Measurements from ENCODE around the gene PRKAA1. TPM values are rescaled to one million over a fixed set of nuclear protein-coding genes. Genes with fewer than 3 reads are reported as not detected.
A peak's percentile ranks its signal among the peaks of the same experiment; 100 is the strongest.

PRKAA1 gene
- total RNA-seq, 4 donors from 2014 or later: 79.3 to 262 (median 112) TPM

DNA sequence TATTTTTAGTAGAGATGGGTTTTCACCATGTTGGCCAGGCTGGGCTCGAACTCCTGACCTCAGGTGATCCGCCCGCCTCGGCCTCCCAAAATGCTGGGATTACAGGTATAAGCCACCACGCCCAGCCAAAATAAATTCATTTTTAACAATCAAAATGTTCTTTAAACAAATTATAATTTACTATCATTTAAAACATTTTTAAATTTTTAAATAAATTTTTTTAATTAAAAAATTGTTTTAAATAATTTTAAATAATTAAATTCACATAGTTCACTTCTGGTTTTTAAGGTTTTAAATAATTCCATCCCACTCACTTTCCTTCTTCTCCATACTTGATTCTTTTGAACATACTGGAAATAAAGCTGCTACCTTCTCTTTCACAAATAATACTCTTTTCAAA, 27.4 kb downstream of the PRKAA1 start:
- peaks cover 0 to 51% (median 24%) of the 10 kb centered on the region in 4 donors for H3K36me3 ChIP-seq

GRCh38 chr5:40762705-40763104, 35.5 kb downstream of the PRKAA1 start:
- peaks cover 0 to 64% (median 18%) of the 10 kb centered on the region in 4 donors for H3K36me3 ChIP-seq
- intact Hi-C loops (cut with DNase I; ENCODE audit: low total_unique reads): no loop called here
- in situ Hi-C loops (cut with MboI; ENCODE audit: low pct_ligation_motif_present in 1 of 4, low pct_unique_long_range_greater_than_20kb in 1 of 4, low sequenced_read_pairs in 3 of 4): no loop called here

More for the DNA sequence above, 27.4 kb downstream of the PRKAA1 start:
- intact Hi-C loops (cut with DNase I; ENCODE audit: low total_unique reads) (no loop called here), in situ Hi-C loops (cut with MboI; ENCODE audit: low pct_ligation_motif_present in 1 of 4, low pct_unique_long_range_greater_than_20kb in 1 of 4, low sequenced_read_pairs in 3 of 4) (no loop called here)
- no peak overlapping the region for H3K27ac ChIP-seq
- WGBS, 2 donors (ENCODE audit: low coverage in 1 of 2): 99 to 100% methylated on average over 5 of the region's 5 CpGs
- DNase-seq: no peak
- no peaks in the 10 kb centered on the region for H3K27me3 ChIP-seq
- H3K4me3 ChIP-seq: no peak overlapping the region
- no peaks in the 10 kb centered on the region for H3K9me3 ChIP-seq
- peaks cover 0 to 13% (median 7%) of the 10 kb centered on the region in 4 donors for H3K4me1 ChIP-seq
- no peak for TF ChIP-seq EP300 (IDR thresholded peaks at IDR 0.05; ENCODE audit: low read depth)
- no peak for TF ChIP-seq POLR2AphosphoS5 (IDR thresholded peaks at IDR 0.05)
- no peak for TF ChIP-seq CTCF (IDR thresholded peaks at IDR 0.05)
- no peak for TF ChIP-seq POLR2A (IDR thresholded peaks at IDR 0.05)

DNA sequence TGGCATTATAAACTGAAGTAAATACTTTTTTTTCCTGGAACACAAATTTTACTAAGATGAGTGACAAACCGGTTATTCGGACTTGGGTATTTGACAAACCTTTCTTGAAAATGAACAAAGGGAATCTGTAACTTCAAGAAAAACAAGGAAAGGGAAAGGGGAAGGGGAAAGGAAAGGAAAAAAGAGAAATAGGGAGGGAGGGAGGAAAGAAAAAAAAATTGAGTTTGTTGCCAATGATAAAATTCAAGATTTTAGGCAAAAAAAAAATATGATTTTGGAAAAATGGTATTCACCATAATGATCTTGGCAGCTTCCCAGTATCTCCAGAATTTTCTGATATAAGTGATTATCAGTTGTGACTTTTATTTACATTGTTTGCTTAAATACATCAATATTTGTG, 40.8 kb downstream of the PRKAA1 start:
- in situ Hi-C loops (cut with MboI; ENCODE audit: low pct_ligation_motif_present in 1 of 4, low pct_unique_long_range_greater_than_20kb in 1 of 4, low sequenced_read_pairs in 3 of 4): loop anchor here in 1 of 4 donors (10.0 kb wide), 1 partner anchor 117 kb away; no protein-coding TSS in a partner anchor
- TF ChIP-seq POLR2AphosphoS5 (IDR thresholded peaks at IDR 0.05) (no peak), EP300 (IDR thresholded peaks at IDR 0.05; ENCODE audit: low read depth) (no peak), POLR2A (IDR thresholded peaks at IDR 0.05) (no peak), CTCF (IDR thresholded peaks at IDR 0.05) (no peak)
- Histone ChIP-seq H3K36me3 (peaks cover 0 to 13% (median 0%) of the 10 kb centered on the region in 4 donors), H3K4me3 (no peak overlapping the region), H3K9me3 (no peaks in the 10 kb centered on the region), H3K27ac (no peak overlapping the region), H3K4me1 (peaks cover 2 to 15% (median 6%) of the 10 kb centered on the region in 4 donors), H3K27me3 (no peaks in the 10 kb centered on the region)
- DNase-seq: no peak
- intact Hi-C loops (cut with DNase I; ENCODE audit: low total_unique reads): no loop called here
- WGBS, 2 donors (ENCODE audit: low coverage in 1 of 2): 92 to 99% methylated on average over 2 of the region's 2 CpGs

More at GRCh38 chr5:40762705-40763104, 35.5 kb downstream of the PRKAA1 start:
- H3K27ac ChIP-seq: no peak overlapping the region
- no peaks in the 10 kb centered on the region for H3K9me3 ChIP-seq
- 83 to 86% methylated on average over 2 of the region's 2 CpGs for WGBS, 2 donors (ENCODE audit: low coverage in 1 of 2)
- DNase-seq: no peak
- no peaks in the 10 kb centered on the region for H3K4me1 ChIP-seq
- H3K27me3 ChIP-seq: no peaks in the 10 kb centered on the region
- H3K4me3 ChIP-seq: no peak overlapping the region
- TF ChIP-seq POLR2AphosphoS5 (IDR thresholded peaks at IDR 0.05): no peak
- TF ChIP-seq CTCF (IDR thresholded peaks at IDR 0.05): no peak
- no peak for TF ChIP-seq POLR2A (IDR thresholded peaks at IDR 0.05)
- no peak for TF ChIP-seq EP300 (IDR thresholded peaks at IDR 0.05; ENCODE audit: low read depth)

DNA sequence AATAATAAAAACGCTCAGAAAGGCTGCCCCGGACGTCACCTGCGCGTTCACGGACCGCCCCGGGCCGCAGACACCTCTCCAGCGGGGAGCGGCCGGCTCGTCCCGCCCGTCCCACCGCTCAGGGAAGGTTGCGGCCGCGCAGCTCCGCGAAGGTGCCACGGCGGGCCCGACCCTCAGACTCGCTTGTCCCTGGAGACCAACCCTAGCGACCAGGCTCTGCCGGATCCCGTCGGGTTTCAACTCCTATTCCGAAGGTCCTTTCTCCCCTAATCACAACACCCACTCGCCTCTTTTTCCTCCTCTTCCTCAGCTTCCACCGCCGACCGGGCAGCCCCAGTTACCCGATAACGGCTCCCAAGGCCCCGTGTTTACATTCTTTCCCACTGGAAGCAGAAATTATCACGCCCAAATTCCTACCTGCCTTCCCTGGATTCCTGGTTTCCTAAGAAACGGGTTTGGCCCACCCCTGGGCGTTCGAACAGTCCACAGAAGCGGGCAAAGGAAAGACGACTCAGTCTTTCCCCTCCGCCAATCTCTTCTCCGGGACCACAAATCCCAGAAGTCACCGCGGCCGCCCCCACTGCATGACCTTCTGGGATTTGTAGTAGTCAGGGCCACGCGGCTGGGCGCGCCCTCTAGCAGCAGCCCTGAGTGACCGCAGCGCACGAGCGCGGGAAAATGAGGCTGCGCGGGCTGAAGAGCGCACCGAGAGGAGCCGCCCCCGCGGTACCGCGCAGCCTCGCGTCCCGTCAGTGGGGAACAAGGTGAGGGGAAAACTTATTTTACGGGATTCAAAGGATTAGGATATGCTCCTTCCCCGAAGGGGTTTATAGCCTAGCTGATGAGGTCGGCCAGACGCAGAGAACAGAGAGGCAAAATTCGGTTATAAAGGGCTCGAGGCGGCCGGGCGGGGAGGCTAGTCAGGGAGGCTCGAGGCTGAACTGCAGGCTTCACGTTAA, 42.5 kb downstream of the PRKAA1 start, which contains the start of gene TTC33:
TSS of gene TTC33 (minus strand) at position 555 of the 959 bp plus-strand sequence. CDS start 8,943 bp downstream, outside the sequence.
- in situ Hi-C loops (cut with MboI; ENCODE audit: low pct_ligation_motif_present in 1 of 4, low pct_unique_long_range_greater_than_20kb in 1 of 4, low sequenced_read_pairs in 3 of 4): loop anchor here in 1 of 4 donors (10.0 kb wide), 1 partner anchor 119 kb away; no protein-coding TSS in a partner anchor
- peaks cover 0 to 2% (median 0%) of the 10 kb centered on the region in 4 donors for H3K36me3 ChIP-seq
- H3K27me3 ChIP-seq: no peaks in the 10 kb centered on the region
- peaks cover 2 to 15% (median 6%) of the 10 kb centered on the region in 4 donors for H3K4me1 ChIP-seq
- TF ChIP-seq CTCF (IDR thresholded peaks at IDR 0.05) (peak; percentile 61 to 80 (median 71)), POLR2AphosphoS5 (IDR thresholded peaks at IDR 0.05) (peak; percentile 77 to 81 (median 77)), EP300 (IDR thresholded peaks at IDR 0.05; ENCODE audit: low read depth) (no peak), POLR2A (IDR thresholded peaks at IDR 0.05) (peak; percentile 63)
- peak; percentile 96 for DNase-seq
- peak within 1 kb of the TSS; percentile 66 to 97 (median 80) for H3K4me3 ChIP-seq
- H3K9me3 ChIP-seq: no peaks in the 10 kb centered on the region
- H3K27ac ChIP-seq: peak within 1 kb of the TSS; percentile 93 to 99 (median 96)
- WGBS, 2 donors (ENCODE audit: low coverage in 1 of 2): 4% methylated on average over 80 of the region's 80 CpGs; no CpG with 5 or more reads in 1 of the 2 donors
- intact Hi-C loops (cut with DNase I; ENCODE audit: low total_unique reads): no loop called here
